ENCODE data around the gene IKZF5.
A peak's percentile ranks its signal among the peaks of the same experiment; 100 is the strongest.

DNA sequence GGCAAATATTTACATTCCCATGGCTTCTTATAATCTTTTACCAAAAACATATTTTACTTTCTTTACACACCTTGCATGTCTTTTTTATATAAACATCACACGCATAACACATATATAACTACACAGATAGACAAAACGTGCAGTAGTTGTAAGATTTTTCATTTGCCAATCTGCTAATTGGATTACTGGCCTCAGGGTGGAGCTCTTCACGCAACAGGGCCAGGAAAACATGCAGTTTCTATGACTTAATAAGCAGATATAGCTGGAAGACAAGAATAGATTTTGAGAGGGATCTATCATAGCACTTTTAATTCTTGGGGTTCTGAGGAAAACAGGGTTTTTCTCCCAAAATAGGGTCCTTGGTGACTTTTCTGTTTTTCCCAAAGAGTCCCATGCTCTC is 12.9 kb upstream of the IKZF5 start:
- TF ChIP-seq, protein P1, sequence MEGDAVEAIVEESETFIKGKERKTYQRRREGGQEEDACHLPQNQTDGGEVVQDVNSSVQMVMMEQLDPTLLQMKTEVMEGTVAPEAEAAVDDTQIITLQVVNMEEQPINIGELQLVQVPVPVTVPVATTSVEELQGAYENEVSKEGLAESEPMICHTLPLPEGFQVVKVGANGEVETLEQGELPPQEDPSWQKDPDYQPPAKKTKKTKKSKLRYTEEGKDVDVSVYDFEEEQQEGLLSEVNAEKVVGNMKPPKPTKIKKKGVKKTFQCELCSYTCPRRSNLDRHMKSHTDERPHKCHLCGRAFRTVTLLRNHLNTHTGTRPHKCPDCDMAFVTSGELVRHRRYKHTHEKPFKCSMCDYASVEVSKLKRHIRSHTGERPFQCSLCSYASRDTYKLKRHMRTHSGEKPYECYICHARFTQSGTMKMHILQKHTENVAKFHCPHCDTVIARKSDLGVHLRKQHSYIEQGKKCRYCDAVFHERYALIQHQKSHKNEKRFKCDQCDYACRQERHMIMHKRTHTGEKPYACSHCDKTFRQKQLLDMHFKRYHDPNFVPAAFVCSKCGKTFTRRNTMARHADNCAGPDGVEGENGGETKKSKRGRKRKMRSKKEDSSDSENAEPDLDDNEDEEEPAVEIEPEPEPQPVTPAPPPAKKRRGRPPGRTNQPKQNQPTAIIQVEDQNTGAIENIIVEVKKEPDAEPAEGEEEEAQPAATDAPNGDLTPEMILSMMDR (conservative IDR thresholded peaks at IDR 0.05; ENCODE audit: low read depth in 2 of 2), result peak; percentile 61 to 72
- TF ChIP-seq, protein P2, sequence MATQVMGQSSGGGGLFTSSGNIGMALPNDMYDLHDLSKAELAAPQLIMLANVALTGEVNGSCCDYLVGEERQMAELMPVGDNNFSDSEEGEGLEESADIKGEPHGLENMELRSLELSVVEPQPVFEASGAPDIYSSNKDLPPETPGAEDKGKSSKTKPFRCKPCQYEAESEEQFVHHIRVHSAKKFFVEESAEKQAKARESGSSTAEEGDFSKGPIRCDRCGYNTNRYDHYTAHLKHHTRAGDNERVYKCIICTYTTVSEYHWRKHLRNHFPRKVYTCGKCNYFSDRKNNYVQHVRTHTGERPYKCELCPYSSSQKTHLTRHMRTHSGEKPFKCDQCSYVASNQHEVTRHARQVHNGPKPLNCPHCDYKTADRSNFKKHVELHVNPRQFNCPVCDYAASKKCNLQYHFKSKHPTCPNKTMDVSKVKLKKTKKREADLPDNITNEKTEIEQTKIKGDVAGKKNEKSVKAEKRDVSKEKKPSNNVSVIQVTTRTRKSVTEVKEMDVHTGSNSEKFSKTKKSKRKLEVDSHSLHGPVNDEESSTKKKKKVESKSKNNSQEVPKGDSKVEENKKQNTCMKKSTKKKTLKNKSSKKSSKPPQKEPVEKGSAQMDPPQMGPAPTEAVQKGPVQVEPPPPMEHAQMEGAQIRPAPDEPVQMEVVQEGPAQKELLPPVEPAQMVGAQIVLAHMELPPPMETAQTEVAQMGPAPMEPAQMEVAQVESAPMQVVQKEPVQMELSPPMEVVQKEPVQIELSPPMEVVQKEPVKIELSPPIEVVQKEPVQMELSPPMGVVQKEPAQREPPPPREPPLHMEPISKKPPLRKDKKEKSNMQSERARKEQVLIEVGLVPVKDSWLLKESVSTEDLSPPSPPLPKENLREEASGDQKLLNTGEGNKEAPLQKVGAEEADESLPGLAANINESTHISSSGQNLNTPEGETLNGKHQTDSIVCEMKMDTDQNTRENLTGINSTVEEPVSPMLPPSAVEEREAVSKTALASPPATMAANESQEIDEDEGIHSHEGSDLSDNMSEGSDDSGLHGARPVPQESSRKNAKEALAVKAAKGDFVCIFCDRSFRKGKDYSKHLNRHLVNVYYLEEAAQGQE (IDR thresholded peaks at IDR 0.05; ENCODE audit: unreplicated experiment), result no peak
- TF ChIP-seq ZNF114 (CRISPR knock-in tag; IDR thresholded peaks at IDR 0.05), result no peak
- TF ChIP-seq POLR2AphosphoS5 (IDR thresholded peaks at IDR 0.05; ENCODE audit: low read depth), result no peak
- no peak for TF ChIP-seq EZH2 (IDR thresholded peaks at IDR 0.05; ENCODE audit: low read depth, unreplicated experiment)
- no peak for TF ChIP-seq CREB1 (CRISPR knock-in tag; IDR thresholded peaks at IDR 0.05; ENCODE audit: low read depth)
- no peak for TF ChIP-seq EZH2phosphoT487 (IDR thresholded peaks at IDR 0.05; ENCODE audit: unreplicated experiment)

All from GM23338 (cell line).